ENCODE data around the gene HECTD4.
"Not testable (repeated sequence)": the region's sequence is repeated elsewhere in the genome, so short reads cannot be mapped to it uniquely, and the experiment has no call there.

HECTD4 gene

DNA sequence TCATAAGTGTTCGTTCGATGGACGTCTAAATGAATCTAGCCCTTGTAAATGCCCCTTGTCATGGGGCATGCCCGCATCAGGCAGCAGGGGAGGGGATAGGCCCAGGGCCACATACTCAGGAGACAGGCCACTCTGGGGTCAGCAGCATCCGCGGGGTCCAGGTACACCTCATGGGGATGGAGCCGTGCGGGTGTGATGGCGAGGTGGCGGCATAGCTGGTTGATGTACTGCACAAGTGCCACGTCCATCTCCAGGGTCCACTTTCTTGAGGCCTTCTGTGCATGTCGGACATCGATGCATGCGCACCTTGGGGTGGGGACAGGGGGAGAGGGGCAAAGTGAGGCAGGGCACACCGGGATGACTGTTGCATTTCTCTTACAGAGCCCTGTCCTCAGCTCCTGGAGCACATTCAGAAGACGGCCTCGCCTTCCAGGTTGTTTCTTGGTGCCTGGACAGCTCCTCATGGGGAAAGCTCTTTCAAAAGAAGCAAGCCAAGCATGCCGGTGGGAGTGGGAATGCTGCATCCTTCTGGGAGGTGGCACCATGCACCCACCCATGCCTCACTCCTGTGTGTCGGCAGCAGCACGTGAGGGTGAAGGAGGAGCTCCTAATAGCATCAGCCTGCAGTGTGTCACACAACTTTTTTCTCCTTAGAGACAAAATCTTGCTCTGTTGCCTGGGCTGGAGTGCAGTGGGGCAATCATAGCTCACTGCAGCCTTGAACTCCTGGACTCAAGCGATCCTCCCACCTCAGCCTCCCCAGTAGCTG, 209.5 kb downstream of the HECTD4 start:
- no peak for DNase-seq

DNA sequence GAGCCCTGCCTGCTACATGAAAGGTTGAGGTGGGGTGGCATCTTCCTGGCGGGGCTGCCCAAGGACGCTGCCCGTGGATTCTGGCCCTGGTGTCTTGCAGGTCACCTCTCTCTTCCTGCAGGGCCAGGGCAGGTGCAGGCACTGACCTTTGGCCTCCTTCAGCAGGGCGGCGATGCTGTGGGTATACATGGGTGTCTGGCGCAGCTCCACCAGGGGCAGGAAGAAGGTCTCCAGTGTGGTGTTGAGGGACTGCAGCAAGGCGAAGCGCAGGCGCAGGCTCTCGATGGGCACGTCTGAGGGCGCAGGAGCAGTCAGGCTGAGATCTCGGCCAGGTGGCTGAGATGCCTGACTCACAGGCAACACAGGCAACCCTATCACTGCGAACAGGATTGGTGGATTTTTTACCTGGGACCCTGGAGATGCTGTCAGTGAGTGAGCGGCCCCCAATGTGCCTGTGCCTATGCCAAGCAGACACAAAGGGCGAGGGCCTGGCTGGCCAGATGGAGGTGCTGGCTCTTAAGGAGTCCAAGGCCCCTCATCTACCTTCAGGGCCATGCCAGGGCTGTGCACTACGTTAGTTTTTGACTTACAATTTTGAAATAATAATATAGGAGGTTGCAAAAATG, 211.1 kb downstream of the HECTD4 start:
- DNase-seq = no peak

DNA sequence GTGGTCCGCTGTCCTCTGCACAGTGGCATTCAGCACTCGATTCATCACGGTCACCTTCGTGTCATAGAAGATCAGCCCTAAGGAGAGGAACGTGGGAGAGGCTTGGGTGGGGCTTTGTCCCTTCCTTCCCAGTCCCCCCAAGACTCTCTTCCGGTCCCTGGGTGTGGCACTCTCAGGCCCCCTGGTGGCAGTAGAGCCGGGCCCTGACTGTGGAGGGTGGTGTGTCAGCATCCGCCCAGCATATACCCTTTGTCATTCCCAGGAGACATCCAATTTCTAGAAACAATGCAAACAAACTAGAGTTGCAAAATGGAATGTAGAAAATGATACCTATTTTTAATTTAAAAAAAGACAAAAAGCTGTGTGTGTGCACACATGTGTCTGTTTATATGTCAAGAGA, 211.9 kb downstream of the HECTD4 start:
- DNase-seq = peak; percentile 33 to 47

DNA sequence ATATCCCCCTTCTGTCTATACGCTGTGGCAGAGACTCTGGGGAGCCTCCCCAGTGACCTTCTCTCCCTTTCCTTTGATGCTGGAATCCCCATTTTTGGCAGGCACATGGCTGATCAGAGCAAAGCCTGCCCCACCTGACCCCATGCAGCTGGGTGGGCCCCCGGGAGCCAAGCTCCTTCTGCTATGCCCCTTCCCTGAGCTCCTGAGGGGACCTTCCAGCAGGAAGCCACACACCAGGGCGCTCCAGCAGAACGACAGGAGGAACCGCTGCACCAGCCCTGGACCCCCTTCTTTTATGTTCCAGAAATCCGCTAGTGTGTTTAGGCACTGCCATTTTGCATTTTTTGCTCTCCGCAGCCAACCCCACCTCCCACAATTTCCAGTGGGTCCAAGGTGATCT, 212.3 kb downstream of the HECTD4 start:
- DNase-seq = no peak

DNA sequence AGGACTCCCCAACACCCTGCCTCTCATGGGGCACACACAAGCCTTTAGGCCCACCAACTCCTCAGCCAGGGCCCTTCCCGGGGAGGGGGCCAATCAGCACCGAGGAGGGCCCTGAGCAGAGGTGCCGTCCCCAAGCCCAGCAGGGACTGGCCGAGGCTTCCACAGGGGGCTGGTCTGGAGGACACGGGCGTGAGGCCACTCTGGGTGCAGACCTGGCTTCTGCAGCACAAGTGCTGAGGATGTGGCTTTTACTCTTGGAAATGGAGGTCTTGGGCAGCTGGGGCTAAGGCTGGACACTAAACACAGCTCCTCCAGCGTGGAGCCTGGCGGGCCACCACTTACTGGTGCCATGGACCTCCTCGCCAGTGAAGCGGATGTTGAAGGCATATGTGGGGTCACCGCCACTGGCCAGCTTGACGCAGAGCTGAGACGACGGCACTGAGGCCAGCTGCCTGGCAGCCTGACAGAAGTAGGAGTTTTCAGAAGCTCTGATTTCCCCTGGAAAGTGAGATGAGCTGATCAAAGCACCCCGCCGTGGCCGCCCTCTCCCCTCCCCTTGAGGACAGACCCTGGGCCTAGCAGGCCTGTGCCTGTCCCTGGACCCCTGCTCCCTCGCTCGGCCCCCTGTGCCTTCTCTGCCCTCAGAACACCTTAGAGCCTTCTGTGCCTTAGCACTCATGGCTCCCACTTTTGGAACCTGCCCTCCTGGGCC, 212.9 kb downstream of the HECTD4 start:
- no peak for DNase-seq

DNA sequence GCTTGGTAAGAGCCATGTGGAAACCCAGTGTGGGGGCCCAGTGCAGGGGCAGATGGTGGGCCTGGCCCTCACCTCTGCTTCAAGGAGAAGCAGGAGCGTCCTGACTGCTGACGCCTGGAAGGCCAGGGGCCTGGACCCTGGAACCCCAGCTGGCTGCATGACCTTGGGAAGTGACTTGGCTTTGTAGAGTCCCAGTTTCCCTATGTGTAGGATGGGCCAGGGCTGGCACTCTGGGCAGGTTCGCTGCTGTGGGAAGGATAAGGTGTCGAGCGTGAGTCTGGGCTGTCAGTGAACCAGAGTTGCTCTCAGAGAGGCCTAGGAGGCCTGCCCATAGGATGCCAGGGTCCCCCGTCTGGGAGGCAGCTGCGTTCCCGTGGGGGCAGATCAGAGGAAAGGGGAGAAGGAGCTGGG, 213.7 kb downstream of the HECTD4 start:
- no peak for DNase-seq

DNA sequence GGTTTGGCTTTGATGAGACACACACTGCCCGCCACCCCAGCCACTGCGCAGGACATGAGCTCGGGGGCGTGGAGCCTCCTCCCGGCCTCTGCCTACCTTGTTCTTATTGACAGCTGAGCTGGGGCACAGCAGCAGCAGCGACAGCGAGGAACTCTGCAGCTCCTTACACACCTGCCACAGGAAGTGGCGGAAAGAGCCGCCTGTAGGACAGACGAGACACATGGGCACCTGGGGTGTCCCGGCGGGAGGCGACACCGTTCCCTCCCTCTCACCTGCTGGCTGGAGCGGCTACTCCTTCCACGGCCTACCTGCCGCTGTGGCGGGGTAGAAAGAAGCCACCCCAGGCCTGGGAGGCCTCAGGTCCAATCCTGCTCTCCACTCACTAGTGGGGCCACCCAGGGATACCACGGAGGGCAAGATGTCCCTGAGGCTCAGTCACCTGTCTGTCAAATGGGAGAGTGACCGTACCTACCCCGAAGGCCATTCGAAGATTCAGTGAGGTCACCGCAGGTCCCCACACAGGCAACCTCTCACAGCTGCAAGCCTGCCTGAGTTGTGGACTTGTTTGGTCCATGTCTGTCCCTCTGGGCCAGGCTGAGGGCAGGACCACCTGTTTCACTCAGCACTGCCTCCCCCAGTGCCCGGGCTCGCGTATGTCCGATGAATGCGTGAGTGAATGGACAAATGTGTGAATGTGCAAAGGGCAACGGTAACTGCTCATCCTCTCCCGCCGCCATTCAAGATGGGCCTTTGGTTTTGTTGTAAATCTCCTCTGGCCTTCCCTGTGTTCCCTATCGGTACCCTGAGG, 214.3 kb downstream of the HECTD4 start:
- no peak for DNase-seq

DNA sequence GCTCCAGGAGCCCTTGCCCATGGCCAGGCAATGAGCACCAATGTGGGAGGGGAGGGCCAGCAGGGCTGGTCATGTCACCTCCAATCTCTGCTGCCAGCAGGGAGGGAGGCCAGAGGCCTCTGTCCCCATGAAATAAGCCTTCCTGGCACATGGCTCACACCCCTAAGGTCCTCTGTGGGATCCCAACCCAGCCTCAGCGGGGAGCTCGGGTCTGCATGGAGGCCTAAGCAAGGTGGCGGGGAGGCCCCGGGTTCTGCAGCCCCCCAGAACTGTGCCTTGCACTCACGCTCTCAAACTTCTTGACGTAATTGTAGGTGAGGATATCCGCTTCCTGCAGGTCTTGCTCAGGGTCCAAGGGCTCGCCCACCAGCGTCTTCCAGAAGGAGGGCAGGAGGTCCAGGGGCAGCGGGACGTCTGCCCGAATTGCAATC, 215.2 kb downstream of the HECTD4 start:
- DNase-seq = no peak

DNA sequence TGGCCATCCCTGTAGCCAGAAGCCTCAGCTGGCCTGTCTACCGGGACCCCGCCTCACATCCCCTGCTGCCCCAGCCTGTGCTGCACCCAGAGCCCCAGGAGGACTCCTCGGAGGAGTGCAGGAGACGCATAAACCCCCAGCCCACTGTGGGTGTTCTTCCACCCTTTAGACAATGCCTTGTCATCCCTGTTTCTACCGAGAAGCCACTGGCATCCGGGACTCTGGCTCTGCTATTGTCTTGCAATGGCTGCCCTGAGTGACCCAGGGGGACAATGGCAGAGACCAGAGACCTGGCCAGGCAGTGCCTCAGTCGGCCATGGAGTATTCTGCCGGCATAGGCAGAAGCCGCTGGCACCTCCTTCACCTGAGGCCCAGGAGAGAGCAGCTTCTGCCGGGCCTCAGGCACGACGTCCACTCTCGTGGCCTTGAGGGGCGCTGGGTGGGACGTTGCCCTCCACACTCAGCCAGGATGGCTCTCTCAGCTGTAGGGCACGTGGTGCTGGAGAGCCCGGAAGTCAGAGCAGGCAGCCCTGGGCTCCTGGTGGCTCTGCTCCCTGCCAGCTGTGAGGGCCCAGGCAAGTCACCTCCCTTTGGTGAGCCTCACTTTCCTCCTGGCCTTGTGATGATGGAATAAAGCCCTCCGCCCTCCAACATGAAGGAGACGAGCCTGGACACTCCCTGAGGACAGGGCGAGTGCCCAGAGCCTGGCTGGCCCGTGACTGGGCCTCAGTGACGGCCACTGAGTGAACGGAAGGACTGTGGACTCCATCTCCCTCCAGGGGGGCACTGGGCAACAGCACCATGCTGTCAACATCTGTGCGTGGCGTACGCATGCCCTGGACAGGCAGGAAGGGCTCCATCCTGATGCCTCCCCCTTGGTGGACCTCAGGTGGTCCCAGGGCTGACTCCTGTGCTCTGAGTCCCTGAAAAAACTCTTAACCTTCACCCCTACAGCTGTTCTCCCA, 215.9 kb downstream of the HECTD4 start:
- DNase-seq = no peak

DNA sequence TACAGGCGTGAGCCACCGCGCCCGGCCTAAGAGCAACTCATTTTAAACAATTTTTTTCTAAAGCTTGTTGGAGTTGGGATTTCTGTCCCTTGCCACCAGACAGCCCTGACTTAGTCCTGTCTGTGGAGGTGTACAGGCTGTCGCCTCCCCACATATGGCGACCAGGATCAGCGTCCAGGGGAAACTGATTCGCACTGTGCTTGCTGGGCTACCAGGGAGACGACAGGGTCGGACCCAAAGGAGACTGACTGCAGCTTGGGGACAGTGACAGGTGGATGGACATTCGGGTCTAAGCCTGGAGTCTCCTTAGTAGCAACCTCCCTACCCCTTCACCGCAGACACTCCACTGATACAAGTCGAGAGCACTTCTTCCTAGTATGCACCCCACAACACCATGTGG, 216.6 kb downstream of the HECTD4 start:
- DNase-seq = no peak

DNA sequence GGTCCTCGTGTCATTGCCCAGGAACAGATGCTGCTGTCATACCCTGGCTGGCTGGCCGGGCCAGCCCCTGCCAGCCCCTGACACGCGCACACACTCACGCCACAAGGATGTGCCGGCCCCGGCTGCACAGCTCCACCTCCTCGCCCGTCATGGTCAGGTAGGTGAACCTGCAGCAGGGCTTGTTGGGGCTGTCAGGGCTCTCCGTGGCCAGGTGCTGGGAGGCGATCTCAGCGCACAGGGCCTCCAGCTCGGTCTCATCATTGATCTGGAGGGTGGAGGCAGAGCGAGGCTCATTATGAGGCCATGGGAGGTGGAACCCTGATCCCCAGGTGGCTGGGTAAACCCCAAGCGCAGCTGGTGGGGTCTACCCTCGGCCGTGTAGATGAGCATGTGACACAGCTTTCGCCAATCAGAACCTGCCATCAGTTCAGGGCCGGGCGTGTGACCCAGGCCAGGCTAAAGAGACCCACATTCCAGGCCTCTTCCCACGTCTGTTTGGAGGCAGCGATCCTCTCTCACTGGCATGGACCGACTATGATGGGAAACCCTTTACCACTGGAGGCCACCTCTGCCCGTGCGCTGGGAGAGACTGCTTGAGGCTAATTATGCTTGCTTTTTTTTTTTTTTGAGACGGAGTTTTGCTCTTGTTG, 218.1 kb downstream of the HECTD4 start:
- DNase-seq = no peak

DNA sequence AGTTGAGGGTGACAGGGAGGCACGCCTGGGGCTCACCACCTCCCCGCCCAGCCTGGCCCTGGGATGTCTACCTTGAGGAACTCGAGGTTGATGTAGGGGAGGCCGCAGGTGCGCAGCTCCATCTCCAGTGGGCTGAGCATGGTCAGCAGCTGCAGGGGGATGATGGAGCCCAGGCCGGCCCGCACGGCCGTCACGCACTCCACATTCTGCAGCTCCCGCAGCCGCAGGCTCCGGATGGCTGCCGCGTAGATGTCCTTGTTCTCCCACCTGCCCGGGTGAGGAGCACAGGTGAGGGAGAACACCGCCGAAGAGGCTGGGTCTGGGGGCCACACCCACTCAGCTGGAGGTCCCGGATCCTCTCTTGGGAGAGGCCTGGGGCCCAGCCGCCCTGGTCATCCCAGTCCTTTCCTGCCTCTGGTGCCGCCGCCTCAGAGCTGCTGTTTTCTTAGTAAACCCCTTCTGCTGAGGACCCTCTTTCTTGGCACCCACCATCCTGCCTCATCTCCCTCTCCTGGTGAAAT, 218.7 kb downstream of the HECTD4 start:
- no peak for DNase-seq

DNA sequence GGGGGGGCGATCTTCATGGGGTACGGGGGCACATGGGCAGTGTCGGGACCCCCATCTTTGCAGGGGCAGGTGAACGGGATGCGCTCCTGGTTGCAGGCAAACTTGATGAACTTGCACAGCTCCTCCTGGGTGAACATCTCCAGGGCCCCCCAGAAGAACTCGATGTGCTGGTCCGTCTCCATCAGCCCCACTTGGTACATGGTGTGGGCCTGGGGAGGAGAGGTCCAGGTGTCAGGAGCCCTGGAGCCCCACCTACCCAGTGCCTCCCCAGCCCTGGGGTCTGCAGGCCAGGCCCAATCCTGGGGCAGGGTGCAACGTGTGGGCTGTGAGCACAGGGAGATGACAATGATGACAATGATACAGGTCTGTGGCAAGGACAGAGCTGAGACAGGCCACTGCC, 219.2 kb downstream of the HECTD4 start:
- DNase-seq = no peak

DNA sequence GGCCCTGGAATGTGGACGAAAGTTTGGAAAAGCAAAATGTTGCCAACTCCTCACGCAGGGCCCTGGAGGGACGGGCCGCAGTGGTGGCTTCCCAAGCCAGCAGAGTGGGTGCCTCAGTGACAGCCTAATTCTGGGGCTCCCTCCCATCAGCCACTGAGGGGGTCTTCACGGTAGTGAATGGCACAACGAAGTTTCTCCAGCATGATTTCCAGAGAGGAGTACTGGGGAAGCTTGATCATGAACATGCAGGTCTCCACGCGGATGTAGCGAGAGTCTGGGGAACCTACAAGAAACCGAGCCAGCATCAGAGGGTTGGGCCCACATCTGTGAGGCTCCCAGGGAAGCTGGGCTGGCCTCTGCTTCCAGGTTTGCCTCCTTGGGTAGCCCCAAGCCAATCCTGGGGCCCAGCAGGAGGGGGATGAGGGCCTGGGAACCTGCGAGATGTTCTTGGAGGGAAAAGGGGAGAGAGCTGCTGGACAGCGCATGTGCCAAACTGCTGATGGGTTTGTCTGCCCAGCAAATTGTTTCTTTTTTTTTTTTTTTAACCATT, 219.9 kb downstream of the HECTD4 start:
- DNase-seq = no peak

DNA sequence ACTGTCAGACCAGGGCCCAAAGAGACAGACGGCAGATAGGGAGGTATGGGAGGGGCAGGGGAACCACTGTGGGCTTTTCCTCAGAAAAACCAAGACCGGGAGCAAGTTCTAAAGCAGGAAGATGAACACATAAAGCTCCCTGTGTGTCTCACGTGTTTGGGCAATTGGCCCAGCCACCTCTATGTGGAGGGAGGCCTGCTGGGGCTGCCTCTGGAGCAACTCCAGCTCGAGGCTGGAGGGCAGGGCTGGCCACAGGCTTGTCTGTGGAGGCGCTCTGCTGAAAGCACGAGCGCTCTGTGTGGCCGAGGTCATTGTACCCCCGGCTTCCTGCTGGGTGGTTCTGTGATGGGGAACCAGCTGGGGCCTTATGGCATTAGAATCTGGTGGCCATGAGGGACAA, 220.5 kb downstream of the HECTD4 start:
- no peak for DNase-seq

DNA sequence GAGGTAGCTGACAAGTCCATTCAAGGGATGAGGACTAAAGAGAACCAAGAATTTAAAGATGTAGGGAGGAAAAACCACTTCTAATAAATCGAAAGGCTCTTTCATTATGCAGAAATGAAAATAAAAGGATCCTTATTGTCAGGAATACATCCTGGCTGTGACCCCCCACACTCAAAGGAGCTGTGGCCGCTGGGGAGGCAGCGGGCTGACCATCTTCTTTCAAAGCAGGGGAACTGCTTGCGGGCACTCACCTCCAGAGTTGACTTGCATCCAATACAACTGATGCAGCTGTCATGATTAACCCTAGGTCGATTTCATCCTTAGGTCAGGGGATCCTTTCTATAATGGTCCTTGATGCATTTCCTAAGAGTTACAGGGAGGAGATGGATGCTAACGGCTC, 221.6 kb downstream of the HECTD4 start:
- DNase-seq = no peak

DNA sequence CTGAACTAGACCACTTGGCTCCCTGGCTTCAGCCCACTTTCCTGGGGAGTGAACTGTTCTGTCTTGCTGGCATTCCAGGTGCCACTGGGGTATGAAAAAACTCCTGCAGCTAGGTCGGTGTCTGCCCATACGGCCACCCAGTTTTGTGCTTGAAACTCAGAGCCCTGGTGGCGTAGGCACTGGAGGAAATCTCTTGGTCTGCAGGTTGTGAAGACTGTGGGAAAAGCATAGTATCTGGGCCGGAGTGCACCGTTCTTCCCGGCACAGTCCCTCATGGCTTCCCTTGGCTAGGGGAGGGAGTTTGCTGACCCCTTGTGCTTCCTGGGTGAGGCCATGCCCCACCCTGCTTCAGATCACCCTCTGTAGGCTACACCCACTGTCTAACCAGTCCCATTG, 223.1 kb downstream of the HECTD4 start:
- no peak for DNase-seq

DNA sequence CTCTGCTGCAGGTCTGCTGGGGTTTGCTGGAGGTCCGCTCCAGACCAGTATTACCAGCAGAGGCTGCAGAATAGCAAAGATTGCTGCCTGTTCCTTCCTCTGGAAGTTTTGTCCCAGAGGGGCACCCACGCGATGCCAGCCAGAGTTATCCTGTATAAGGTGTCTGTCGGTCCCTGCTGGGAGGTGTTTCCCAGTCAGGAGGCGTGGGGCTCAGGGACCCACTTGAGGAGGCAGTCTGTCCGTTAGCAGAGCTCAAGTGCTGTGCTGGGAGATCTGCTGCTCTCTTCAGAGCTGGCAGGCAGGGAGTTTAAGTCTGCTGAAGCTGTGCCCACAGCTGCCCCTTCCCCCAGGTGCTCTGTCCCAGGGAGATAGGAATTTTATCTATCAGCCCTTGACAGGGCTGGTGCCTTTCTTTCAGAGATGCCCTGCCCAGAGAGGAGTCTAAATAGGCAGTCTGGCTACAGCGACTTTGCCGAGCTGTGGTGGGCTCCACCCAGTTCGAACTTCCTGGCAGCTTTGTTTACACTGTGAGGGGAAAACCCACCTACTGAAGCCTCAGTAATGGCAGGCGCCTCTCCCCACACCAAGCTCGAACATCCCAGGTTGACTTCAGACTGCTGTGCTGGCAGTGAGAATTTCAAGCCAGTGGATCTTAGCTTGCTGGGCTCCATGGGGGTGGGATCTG, 223.6 kb downstream of the HECTD4 start:
- DNase-seq = not testable (repeated sequence)

DNA sequence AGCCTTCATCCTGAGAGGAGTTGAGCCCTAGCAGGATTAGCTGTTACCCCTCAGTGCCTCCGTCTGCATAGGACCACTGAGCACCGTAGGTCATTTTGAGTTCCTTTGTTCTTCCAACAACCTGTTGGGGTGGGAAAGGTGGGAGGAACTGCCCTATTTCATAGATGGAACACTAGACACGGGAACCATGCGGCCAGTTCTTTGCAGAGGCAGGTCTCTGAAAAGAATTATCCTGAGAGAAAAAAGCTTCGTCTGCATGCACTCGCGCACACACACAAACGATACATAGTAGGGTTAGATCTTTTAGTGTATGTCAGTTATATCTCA, 228.4 kb downstream of the HECTD4 start:
- DNase-seq = no peak

DNA sequence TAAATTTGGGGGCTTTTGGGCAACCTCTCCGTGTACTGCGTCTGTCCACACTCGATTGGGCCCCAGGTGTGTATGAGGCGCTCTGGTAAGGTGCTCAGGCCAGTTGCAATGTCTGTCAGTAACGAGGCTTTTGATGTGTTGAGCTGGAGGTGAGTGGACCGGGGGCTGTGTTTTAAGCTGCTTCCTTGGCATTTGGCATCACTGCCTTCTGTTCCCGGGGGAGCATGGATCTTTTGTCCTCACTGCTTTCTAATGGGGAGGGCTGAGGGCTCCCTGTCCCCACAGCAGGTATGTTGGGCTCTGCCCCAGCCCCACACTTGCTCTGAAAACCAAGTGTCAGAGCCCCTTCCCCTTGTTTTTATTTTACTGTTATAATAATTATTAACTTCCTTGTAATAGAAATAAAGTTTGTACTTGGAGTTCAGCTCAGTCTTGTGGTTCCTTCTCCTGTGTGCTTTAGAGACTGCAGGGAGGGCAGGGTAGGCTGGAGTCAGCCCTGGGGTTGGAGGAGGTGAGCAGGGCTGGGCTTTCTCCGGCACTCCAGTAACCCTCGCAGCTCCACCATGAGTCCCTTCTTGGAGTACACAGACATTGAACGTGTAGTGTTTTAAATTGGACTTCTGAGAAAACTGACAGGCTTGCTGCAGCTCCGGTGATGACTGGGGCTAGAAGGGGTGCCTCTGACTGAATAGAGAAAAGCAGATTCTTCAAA, 228.9 kb downstream of the HECTD4 start:
- DNase-seq = no peak

All from activated CD4-positive, alpha-beta T cell treated with anti-CD3 and anti-CD28 coated beads, Interleukin-2, amount 50 U/mL, for 48 hours (primary cell).